ENCODE results near the gene PSD4.

The PSD4 gene

GRCh38 chr2:113183703-113184102, 9.9 kb downstream of the PSD4 start:
- Histone ChIP-seq H3K4me3 (replicated peaks; ENCODE audit: insufficient read depth, low read length) (no peak overlapping the region), H3K27me3 (ENCODE audit: insufficient read depth, poor library complexity, severe bottlenecking) (no peaks in the 10 kb centered on the region), H3K27ac (replicated peaks) (no peak overlapping the region)
- TF ChIP-seq REST (IDR thresholded peaks at IDR 0.05; ENCODE audit: insufficient replicate concordance, low read depth) (no peak), CTCF (IDR thresholded peaks at IDR 0.05; ENCODE audit: insufficient read depth, low read length) (no peak), GABPA (IDR thresholded peaks at IDR 0.05; ENCODE audit: low read depth) (no peak), POLR2AphosphoS5 (IDR thresholded peaks at IDR 0.05; ENCODE audit: low read depth) (no peak), SPI1 (IDR thresholded peaks at IDR 0.05; ENCODE audit: borderline replicate concordance, low read depth) (no peak)
- no peak for DNase-seq (ENCODE audit: low read depth in 1 of 2, low spot score in 1 of 2)

- H3K27me3 ChIP-seq (ENCODE audit: insufficient read depth, poor library complexity, severe bottlenecking), result no peaks in the 10 kb centered on the region
- no peak overlapping the region for H3K27ac ChIP-seq (replicated peaks)
- no peak overlapping the region for H3K4me3 ChIP-seq (replicated peaks; ENCODE audit: insufficient read depth, low read length)
- TF ChIP-seq REST (IDR thresholded peaks at IDR 0.05; ENCODE audit: insufficient replicate concordance, low read depth), result no peak
- peak; percentile 81 for TF ChIP-seq SPI1 (IDR thresholded peaks at IDR 0.05; ENCODE audit: borderline replicate concordance, low read depth)
- TF ChIP-seq POLR2AphosphoS5 (IDR thresholded peaks at IDR 0.05; ENCODE audit: low read depth), result no peak
- no peak for TF ChIP-seq CTCF (IDR thresholded peaks at IDR 0.05; ENCODE audit: insufficient read depth, low read length)
- DNase-seq (ENCODE audit: low read depth in 1 of 2, low spot score in 1 of 2), result no peak
Observed at GRCh38 chr2:113184531-113185230, 10.9 kb downstream of the PSD4 start.

GRCh38 chr2:113185664-113186432, 12.1 kb downstream of the PSD4 start:
- DNase-seq (ENCODE audit: low read depth in 1 of 2, low spot score in 1 of 2), result no peak
- H3K27me3 ChIP-seq (ENCODE audit: insufficient read depth, poor library complexity, severe bottlenecking), result no peaks in the 10 kb centered on the region
- TF ChIP-seq GABPA (IDR thresholded peaks at IDR 0.05; ENCODE audit: low read depth) (no peak), CTCF (IDR thresholded peaks at IDR 0.05; ENCODE audit: insufficient read depth, low read length) (no peak), POLR2AphosphoS5 (IDR thresholded peaks at IDR 0.05; ENCODE audit: low read depth) (no peak), SPI1 (IDR thresholded peaks at IDR 0.05; ENCODE audit: borderline replicate concordance, low read depth) (no peak), REST (IDR thresholded peaks at IDR 0.05; ENCODE audit: insufficient replicate concordance, low read depth) (no peak)

More at GRCh38 chr2:113185664-113186432, 12.1 kb downstream of the PSD4 start:
- Histone ChIP-seq H3K27ac (replicated peaks) (no peak overlapping the region), H3K4me3 (replicated peaks; ENCODE audit: insufficient read depth, low read length) (no peak overlapping the region)
